HG03066 (cell line): ENCODE data around the gene SMIM29.

Source experiments
- ATAC-seq: cut with Tn5 transposase; IDR thresholded peaks from one replicate; pipeline ENCODE4 v1.9.1; 2021; ENCODE audit warnings: low read depth; ENCODE audit not compliant: unreplicated experiment

Gene SMIM29

GRCh38 chr6:34200340-34200971 lies 48.4 kb downstream of the SMIM29 start:
- ATAC-seq: no peak

GRCh38 chr6:34196833-34197195 lies 52.0 kb downstream of the SMIM29 start:
- no peak for ATAC-seq
